ENCODE results near the gene AFAP1.

GRCh38 chr4:7827566-7827965 is 112.1 kb downstream of the AFAP1 start:
- no peak for TF ChIP-seq CTCF (conservative IDR thresholded peaks at IDR 0.05; ENCODE audit: low read length)
- no peak for TF ChIP-seq EZH2phosphoT487 (IDR thresholded peaks at IDR 0.05; ENCODE audit: borderline replicate concordance)

Measured in Loucy (cell line).